SKM-1 (cell line): Measurements from ENCODE around the gene LMF1.

Experiments used
- DNase-seq: peaks from one replicate; lab custom pipeline; 2025; ENCODE audit not compliant: unreplicated experiment; lab: John Stamatoyannopoulos, UW

The LMF1 gene

GRCh38 chr16:970766-971581 lies at the start of gene LMF1:
TSS of gene LMF1 (minus strand) at chr16:970984. CDS start at chr16:970980, 4 bp downstream.
- DNase-seq, result peak; percentile 76

DNA sequence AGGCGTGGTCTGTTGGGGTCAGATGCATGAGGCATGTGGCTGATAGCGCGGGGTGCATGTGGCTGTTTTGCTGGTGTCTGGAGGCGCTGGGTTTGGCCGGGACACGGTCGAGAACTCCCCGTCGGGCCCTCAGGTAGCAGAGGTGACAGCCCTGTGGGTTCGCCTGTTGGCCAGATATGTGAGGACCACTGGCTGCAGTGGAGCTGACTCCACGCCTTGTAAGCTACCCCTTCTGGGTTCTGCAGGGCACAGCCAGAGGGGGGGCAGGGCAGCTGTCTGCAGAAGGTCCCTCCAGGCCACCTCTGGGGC lies 49.3 kb upstream of the LMF1 start:
- no peak for DNase-seq

DNA sequence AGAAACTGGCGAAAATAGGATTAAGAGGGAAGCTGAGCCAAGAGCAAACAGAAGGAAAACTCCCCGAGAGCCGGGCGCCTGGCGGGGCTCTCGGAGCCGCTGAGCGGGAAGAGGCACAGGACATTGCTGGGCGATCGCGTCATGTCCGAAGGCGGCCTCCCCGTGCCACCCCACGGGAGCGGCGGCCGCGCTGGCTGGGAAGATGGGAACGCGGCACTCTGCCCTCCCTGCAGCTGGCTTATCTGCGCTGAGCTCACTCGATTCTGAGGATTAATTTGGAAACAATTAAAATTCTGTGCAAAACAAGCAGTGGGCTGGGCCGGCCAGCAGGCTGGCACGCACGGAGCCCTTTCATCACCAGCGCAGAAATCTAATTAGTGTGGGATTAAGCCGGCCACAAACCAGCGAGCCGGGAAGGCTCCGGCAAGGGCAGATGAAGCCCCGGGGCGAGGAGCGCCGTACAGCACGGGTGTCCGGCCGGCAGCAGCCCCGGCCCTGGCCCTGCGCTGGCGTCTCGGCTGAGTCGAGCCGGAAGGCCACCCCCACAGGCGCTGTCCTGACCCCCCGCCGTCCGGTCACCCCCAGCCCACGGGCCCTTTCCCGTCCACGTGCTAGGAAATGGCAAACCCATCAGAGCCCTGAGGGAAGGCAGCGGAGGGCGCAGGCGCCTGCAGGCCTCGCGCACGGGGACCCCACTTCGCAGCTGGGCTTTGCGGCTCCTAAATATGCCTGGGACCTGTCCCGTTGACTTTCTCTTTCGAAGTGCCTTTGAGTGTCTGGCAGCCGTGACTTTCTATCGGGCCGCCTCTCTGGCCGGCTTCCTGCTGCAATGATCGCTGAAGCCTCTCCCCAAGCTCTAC lies 48.7 kb upstream of the LMF1 start:
- no peak for DNase-seq

- no peak for DNase-seq
Observed at GRCh38 chr16:1018447-1019198, 47.8 kb upstream of the LMF1 start.

- DNase-seq, result no peak
Observed at GRCh38 chr16:1014771-1015495, 44.1 kb upstream of the LMF1 start.

DNA sequence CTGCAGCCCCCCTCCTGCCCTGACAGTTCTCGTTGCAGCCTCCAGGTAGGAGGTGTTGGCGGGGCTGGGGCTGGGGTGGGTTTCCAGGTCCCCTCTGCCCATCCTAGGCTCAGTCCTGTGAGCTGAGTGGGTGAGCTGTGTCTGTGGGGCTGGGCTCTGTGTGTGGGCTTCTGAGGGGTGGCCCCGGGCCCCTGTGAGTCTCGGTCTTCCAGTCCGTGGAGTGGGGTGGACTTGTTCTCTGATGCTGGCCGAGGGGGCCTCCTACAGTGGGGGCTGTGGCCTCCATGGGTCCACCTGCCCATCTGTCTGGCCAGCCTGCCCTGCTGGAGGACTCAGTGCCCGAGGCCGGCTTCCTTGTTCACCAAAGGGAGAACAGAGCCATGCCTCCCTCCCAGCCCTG lies 43.4 kb upstream of the LMF1 start:
- no peak for DNase-seq

DNA sequence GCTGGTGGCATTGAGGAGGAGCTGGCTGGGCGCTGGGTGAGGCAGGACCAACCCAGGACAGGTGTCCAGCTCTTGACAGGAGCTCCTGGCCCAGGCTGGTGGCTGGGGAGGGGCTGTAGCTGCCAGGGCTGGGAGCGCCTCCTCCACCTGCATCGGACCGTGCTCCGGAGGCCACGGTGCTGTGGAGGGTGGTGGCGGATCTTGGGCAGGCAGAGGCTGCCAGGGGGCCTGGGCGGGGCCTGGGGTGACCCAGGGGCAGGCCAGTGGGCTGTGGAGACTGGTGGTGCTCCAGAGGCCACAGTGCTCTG lies 42.8 kb upstream of the LMF1 start:
- DNase-seq, result no peak

DNA sequence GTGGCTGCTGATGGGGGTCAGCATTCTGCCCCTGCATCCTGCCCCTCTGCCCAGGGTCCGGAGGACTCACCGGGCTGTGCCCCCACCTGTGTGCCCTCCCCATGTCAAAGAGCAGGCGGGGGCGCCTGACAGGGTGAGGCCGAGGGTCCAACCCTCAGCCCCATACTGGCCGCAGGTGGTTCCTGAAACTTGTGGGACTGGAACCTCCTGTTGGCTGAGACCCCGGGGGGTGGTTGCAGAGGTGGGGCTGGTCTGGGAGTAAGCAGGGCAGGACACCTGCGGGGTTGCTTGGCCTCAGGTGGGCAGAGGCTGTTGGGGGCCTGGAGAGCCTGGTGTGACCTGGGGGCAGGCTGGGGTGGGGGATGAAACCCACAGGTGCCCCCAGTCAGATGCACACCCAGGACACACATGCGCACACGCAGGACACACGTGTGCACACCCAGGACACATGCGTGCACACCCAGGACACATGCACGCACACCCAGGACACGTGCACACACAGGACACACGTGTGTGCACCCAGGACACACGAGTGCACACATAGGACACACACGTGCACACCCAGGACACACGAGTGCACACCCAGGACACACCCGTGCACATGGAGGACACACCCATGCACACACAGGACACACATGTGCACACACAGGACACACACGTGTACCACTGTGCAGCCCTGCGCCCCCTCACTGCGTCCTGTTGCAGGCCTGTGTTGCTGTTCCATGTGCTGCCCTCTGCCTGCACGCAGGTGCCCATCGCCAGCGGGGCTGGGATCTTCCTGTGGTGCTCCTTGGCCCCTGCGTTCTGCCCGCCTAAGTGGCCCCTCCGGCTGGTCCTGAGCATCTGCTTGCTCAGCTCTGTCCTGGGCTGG lies 42.2 kb upstream of the LMF1 start:
- DNase-seq, result no peak

DNA sequence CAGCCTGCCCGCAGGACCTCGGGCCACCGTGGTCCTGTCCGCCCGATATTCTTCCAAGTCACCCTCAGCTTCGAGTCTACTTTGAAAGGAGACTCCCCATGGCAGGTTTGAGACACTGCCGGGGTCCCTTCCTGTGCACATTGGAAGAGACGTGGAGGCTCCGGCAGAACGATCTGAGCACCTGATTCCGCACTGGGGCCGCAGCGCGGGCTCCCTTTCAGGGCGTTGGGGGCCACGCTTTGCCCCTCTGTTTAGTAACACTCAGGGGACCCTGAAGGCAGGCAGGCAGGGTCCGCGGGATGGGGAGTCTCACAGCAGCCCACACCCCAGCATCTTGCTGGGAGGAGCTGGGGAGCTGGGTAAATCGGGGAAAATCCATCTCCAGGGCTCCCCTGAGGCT lies 41.4 kb upstream of the LMF1 start:
- no peak for DNase-seq

DNA sequence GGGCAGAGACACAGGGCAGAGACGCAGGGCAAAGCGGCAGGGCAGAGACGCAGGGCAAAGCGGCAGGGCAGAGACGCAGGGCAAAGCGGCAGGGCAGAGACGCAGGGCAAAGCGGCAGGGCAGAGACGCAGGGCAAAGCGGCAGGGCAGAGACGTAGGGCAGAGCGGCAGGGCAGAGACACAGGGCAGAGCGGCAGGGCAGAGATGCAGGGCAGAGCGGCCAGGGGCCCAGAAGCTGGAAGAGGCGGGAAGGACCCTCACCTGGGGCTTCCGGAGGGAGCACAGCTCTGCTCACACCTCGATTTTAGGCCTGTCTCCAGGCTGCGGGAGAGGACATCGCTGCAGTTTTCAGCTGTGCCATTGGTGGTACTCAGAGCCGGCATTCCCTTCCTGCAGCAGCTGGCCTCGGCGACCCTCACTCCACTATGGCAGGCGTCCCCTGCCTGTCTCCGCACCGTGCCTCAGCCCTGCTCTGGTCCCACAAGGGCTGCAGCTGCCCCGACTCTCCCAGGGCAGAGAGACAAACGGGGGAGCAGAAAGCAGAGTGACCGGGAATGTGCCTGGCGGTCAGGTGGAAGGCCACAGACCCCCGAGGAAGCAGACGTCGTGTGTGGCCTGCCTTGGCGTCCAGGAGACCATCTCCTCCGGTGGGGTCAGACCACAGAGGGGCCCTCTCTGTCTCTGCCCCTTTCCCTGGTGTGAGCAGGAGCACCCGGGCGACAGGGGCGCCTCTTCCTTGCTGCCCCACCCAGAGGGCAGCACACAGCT lies 40.7 kb upstream of the LMF1 start:
- DNase-seq, result no peak

GRCh38 chr16:1010815-1011214 lies 40.0 kb upstream of the LMF1 start:
- no peak for DNase-seq

GRCh38 chr16:1010251-1010650 lies 39.5 kb upstream of the LMF1 start:
- DNase-seq, result no peak

- DNase-seq, result no peak
Observed at GRCh38 chr16:1009358-1010150, 38.8 kb upstream of the LMF1 start.

- DNase-seq, result no peak
Observed at GRCh38 chr16:1008085-1008484, 37.3 kb upstream of the LMF1 start.

DNA sequence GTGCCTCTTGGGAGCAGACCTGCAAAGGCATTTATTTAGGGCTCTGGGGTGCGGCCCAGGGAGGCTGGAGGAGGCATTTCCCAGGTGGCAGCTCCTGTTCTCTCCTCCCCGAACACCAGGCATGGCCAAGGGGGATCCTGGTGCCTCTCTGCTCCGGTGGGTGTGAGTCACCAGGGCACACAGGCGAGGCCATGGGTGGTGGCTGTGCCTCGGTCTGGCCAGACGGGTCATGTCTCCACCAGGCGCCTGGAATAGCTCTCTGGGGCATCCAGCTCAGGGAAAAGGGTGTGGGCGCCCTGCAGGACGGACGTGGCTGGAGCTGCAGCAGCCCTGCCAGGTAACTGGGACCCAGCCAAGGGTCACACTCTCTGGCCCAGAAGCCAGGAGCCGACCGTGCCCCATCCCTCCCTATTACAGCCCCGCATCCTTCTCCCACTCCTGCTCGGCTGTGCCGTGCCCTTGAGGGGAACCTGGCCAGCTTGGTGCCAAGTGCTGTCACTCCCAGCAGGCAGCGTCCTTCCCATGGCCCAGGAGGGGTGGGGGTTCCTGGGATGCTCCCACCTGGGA lies 36.6 kb upstream of the LMF1 start:
- no peak for DNase-seq

DNA sequence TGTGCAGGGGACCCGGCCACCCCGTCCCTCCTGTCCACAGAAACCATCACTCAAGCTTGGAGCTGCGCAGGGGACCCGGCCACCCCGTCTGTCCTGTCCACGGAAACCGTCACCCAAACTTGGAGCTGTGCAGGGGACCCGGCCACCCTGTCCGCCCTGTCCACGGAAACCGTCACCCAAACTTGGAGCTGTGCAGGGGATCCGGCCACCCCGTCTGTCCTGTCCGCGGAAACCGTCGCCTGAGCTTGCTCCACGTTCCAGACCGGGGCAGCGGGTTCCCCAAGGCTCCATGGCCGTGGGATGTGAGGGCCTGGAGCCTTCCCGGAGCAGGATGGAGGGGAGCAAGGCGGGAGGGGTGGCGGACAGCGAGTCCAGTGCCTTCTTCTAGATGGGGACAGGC lies 36.0 kb upstream of the LMF1 start:
- DNase-seq, result no peak

DNA sequence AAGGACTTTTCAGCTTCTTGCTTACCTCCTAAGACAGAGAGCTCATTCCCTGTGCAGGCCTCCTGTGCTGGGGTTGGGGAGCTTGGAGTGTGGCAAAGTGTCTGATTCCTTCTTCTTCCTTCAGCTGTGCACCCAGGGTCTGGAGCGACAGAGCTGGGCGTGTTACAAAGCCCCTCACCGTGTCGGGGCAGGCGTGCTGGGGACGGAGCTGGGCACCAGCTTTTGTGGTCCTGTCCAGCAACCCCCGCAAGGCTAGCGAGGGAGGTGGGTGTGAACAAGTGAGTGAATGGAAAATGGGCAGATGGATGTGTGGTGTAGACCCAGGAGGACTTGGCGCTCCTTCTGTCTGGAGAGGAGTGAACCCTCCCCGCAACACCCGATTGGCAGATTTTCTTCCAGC lies 34.5 kb upstream of the LMF1 start:
- no peak for DNase-seq
